Uterus (tissue), 2 donors: Measurements from ENCODE around the gene CACNA2D4.

Source experiments
- CTCF ChIP-seq, 4 experiments: fragments of 200-600 bp in 2 of 4; fragments of 450-650 bp in 2 of 4; sonication (generic) in 2 of 4; IDR thresholded peaks; one replicate each; pipeline ENCODE4 v1.5.1; 2016 to 2019; ENCODE audit warnings: antibody characterized with exemption in 4 of 4, mild to moderate bottlenecking in 2 of 4, moderate library complexity in 1 of 4
- POLR2A ChIP-seq, 2 donors: fragments of 450-650 bp; IDR thresholded peaks; one replicate each; pipeline ENCODE4 v1.6.1; 2016; ENCODE audit warnings: antibody characterized with exemption in 2 of 2, mild to moderate bottlenecking in 1 of 2, moderate library complexity in 1 of 2

GRCh38 chr12:1839464-1839863, 79.0 kb downstream of the CACNA2D4 start:
- no peak for TF ChIP-seq CTCF (IDR thresholded peaks at IDR 0.05)
- no peak for TF ChIP-seq POLR2A (IDR thresholded peaks at IDR 0.05)
